ENCODE results near the gene PPP1R12A.

PPP1R12A gene

DNA sequence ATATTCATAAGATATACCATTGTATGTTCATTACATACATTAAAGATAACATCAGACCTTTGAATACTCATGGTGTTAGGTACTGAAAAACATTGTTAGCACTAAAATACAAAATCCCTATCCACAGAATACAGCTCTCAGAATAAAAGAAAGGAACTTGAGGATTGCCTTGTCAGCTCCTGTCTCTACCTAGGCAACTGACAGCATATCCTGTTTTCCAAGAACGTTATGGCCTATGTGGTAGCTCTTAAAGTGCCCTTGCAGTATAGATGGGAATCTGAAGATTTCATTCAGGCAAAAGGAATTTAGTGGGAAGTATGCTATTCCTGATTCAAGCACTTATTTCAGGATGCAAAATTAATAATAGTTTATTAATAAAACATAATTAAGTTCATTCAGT is 1.8 kb upstream of the PPP1R12A start:
- in situ Hi-C loops (cut with MboI; ENCODE audit: low sequenced_read_pairs): no loop called here

DNA sequence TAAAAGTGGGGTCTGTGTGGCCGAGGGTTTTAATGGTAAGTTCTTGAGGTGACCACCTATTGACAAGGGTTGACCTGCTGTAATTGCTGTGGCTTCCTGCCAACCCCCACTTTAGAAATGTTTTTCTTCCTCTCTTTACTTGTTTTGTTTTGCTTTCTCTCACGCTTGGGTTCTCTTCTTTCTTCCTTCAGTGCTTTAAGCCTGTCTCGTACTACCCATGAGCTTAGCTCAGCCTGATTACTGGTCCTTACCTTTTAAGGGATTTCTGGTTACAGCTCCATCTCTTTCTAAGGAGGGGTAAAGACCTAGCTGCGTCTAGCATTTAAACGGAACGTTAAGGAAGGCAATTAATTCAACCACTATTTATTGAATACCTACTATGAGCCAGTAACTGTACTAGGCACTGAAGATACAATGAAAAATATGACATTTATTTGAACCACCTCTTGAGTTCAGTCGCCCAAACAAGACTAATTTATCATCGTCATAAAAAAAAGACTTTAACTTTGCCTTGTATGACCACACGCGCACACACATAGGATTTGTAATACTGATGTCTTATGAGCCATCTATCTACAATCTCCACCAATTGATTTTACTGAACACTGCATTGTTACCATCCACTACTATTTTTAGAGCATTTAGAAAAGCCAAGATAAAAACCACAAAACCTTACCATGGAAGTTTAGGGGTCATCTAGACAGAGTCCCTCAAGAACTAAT is 888 bp upstream of the PPP1R12A start:
- in situ Hi-C loops (cut with MboI; ENCODE audit: low sequenced_read_pairs): no loop called here

DNA sequence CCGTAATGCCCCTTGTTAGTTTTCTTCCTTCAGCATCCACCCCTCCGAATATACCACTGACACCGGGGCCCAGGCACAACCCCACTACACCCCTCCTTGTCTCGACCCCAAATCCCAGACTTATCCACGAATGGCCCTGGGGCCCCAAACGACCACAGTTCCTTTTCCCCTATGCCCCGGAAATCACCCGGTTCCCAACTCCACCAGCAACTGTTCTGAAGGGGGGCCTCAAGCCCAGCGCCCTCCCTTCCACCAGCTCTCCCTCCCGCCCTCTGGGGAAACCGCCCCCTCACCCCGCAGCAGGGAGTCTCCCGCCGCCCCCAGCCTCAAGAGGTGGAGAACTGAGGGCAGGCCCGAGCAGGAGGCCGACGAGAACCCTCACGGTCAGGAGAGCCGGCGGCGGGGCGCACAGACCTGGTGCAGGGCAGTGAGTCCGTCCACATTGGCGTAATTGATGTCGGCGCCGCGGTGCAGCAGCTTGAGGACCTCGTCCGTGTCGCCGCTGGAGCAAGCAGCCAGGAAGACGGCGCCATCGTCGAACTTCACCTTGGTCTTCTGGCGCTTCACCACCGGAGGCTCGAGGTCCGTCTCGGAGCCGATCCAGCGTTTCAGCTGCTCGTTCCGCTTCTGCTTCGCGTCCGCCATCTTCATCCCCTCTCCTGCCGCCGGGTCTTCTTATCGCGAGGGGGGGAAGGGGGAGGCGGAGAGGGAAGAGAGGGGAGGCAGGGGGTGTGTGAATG is 446 bp downstream of the PPP1R12A start:
- in situ Hi-C loops (cut with MboI; ENCODE audit: low sequenced_read_pairs): no loop called here

DNA sequence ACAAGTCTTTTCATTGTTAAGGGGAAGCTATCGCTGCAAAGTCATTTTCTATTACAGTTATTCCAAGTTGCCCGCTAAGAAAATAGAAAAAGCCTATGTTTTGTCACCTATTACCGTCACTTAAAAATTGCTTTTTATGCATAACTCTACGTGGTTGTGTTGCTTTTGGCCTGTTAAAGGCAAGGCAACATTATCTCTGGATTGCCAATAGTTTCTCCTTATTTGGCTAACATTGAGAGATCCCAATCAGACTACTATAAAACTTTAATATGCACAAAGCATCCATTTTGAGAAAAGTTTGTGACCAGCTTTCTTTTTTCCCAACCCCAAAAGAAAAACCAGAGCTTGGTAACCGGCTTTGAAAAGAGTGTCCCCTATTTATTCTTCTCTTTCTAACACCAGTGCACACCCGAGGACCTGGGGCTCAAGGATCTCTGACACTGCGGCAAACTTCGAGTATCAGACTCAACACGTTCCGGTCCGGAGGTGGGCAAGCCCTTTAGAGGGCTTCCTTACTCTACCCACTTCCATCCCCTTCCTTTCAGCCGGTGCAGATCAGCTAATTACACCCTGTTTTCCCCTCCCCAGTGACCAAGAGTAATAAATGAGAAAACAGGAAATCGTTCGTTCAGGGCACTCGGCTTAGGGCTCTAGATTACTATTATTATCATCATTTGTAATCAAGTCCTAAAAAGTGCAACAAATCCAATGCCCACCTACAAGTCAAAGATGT is 1.2 kb downstream of the PPP1R12A start:
- in situ Hi-C loops (cut with MboI; ENCODE audit: low sequenced_read_pairs): no loop called here

DNA sequence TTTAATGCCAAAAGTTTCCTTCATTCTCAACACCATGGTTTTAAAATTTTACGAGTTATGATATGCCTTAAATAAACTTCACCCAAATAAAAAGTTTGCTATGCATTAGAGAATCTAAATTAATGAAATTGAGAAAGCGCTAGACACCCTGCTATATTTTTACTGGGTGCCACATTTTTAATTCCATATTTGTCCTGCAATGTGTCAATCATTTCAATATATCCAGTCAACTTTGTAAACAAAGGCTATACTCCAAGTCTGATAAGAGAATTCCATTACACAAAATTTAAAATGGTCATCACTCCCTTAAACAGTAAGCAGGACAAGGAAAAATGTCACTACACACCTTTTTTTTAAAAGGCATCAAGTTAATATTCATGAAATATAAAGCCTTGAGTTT is 1.9 kb downstream of the PPP1R12A start:
- in situ Hi-C loops (cut with MboI; ENCODE audit: low sequenced_read_pairs): no loop called here

DNA sequence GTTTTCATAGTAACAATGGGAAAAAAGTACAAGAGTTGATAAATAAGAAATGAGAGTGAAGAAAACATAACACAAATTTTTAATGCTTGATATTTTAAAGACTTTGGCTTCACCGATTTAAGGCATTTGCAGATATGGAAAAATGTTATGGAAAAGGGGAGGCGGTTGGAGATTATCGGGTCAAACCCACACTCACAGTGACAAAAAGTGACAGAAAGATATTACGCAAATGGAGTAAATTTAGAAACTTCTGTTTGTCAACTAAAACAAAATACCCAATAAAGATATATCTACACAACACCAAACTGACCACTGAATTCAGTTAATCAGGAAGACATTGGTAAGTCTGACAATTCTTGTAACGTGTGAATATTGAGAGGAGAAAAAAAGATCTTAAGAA is 2.5 kb downstream of the PPP1R12A start:
- in situ Hi-C loops (cut with MboI; ENCODE audit: low sequenced_read_pairs): no loop called here

DNA sequence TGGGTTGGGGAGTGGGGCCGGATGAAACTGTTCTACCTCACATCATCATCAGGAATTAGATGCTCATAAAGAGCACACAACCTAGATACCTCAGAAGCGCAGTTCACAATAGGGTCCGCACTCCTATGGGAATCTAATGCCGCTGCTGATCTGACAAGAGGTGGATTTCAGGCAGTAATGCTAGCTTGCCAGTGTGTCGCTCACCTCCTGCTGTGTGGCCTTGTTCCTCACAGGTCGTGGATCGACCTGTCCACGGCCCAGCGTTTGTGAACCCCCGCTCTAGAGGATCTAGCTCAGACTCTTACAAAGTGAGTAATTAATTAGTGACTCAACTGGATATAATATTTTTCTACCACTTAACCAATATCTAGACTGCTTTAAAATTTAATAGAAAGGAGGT is 5.8 kb downstream of the PPP1R12A start:
- in situ Hi-C loops (cut with MboI; ENCODE audit: low sequenced_read_pairs): no loop called here

DNA sequence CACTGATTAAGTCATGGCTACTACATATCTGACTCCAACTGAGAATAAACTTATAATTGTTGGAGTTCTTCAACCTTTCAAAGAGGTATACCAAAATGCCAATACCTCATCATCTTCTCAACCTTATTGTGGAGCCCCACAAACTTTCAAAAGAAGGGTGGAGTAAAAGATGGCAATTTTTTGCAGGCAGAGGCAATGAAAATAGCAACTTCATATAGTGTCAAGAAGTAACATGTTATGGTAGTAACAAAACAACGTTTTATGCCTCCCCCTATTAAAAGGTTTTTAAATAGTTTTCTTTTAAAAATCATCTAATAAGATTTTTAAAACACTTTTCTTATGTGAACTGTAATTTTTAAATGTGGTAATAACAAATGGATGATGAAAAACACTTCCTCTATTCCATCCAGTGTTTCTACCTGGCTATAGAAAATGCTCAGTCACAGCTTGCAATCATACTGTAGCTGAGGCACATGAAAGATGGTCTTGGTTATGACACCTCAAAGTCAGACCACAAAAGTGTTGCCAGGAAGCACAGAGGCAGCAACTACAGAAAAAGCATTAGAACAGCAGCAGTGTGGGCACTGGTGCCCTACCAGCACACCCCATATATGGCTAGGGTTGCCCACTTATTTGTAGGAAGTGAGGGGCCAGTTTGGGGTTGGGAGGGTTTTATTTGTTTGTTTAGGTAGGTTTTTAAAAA is 7.0 kb downstream of the PPP1R12A start:
- in situ Hi-C loops (cut with MboI; ENCODE audit: low sequenced_read_pairs): no loop called here

DNA sequence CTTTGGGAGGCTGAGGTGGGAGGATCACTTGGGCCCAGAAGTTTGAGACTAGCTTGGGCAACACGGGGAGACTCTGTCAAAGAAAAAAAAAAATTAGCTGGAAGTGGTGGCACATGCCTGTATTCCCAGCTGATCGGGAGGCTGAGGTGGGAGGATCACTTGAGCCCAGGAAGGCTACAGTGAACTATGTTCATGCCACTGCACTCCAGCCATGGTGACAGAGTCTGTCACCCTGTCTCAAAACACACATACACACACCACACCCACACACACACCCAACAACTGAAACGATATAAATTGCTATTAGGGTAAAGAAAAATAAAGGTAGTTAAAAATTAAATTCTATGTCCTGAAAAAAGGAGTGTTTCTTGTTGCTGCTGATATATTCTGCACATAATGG is 7.9 kb downstream of the PPP1R12A start:
- in situ Hi-C loops (cut with MboI; ENCODE audit: low sequenced_read_pairs): no loop called here

DNA sequence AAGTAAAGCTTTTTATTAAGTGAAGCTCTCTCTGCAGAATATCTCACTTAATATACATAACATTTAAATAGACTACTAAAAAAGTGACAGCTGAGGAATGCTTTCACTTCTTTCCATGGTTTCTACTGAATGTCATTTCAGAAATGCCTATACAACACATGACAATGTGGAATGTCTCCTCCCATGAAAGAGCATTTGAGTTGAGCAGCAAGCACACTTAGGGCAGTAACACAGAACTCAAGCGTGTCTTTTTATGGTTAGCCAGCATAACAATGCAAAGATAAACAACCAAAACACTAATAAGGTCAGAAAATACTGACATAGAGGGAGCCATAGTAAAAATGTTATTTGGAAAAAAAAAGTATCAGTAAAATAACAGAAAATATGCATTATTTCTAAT is 9.4 kb downstream of the PPP1R12A start:
- in situ Hi-C loops (cut with MboI; ENCODE audit: low sequenced_read_pairs): no loop called here

DNA sequence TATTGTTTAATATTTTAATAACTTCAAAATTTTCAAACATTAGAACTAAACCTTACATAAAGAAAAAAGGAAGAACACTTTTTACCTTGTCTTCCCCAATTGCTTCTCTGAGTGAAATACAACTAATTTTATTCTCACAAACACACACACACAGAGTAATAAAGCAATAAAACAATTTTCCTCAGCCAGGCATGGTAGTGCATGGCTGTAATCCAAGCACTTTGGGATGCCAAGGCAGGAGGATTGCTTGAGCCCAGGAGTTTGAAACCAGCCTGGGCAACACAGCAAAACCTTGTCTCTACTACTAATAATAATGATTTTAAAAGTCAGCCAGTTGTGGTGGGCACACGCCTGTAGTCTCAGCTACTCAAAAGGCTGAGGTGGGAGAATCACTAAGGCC is 13.1 kb downstream of the PPP1R12A start:
- in situ Hi-C loops (cut with MboI; ENCODE audit: low sequenced_read_pairs): no loop called here

DNA sequence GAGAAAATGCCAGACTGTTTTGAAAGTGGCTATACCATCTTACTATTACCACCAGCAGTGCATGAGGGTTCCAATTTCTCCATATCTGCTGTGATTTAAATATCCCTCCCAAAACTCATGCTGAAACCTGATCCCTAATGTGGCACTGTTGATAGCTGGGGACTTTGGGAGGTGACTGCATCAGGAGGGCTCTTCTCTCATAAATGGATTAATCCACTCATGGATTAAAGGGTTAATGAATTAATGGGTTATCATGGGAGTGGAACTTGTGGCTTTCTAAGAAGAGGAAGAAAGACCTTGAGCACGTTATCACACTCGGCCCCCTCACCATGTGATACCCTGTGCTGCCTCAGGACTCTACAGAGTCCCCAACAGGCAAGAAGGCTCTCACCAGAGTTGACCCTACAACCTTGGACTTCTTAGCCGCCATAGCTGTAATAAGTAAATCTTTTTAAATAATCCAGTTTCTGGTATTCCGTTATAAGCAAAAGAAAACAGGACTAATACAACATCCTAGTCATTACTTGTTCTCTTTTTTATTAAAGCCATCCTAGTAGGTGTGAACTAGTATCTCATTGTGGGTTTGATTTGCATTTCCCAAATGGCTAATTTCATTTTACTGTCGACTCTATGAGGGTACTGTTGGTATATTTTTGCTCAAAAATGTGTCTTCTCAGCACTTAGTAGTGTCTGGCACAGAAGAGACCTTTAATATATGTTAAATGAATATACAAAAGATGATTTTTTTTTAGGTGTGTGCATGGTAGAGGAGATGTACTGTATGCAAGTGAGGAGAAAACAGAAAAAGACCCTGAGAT is 14.3 kb downstream of the PPP1R12A start:
- in situ Hi-C loops (cut with MboI; ENCODE audit: low sequenced_read_pairs): no loop called here

DNA sequence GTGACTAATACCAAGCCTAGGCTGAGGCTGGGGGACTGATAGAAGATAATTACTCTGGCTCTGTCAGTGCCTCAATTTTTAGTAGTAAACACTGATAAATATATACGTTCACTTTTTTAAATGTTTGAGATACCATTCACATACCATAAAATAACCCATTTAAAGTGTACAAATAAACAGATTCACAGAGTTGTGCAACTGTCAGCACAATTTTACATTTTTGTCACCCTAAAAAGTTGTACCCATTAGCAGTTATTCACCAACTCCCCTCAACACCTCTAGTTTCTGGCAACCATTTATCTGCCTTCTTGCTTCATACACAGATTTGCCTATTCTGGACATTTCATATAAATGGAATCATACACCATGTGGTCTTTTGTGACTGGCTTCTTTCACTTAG is 15.1 kb downstream of the PPP1R12A start:
- in situ Hi-C loops (cut with MboI; ENCODE audit: low sequenced_read_pairs): no loop called here

DNA sequence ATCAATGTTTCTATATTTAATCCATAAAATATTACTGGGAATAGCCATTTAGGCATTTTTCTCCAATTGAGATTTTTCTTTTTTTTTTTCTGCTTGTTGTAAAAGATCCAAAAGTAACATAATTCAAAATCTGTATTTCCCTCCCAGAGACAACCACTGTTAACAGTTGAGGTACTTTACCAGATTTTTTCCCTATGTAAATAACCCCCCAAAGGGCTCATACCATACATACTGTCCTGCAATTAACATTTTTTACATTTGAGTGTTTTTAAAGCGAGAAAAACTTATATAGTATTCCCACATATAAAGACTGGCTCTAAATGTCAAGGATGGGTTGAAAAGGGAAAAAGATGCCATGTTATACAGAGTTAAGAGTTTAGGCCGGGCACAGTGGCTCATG is 18.1 kb downstream of the PPP1R12A start:
- in situ Hi-C loops (cut with MboI; ENCODE audit: low sequenced_read_pairs): no loop called here

DNA sequence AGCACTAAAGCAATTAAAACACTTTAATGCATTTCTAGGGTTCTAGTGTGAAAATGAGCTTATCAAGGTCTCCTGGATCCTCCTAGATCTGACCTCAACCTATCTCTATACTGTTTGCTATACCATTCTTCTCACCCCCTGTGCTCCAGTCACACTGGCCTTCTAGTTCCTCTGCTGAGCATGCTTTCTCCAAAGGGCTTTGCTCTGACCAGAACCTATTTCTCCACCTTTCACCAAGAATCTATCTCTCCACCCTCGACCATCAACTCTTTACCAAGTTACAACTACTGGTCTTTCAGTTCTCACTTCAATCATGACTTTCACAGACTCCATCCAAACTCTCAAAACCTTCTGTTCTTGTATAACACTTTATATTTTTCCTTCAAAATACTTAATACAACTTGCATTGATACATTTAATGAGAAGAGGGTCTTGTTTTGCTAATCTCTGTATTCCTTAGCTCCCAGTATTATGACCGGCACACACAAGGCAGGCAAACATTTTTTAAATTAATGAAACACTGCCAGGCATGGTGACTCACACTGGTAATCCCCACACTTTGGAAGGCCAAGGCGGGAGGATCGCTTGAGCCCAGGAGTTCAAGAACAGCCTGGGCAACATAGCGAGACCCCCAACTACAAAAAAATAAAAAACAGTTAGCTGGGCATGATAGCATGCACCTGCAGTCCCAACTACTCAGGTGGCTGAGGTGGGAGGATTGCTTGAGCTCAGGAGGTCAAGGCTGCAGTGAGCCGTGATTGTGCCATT is 22.8 kb downstream of the PPP1R12A start:
- in situ Hi-C loops (cut with MboI; ENCODE audit: low sequenced_read_pairs): no loop called here

DNA sequence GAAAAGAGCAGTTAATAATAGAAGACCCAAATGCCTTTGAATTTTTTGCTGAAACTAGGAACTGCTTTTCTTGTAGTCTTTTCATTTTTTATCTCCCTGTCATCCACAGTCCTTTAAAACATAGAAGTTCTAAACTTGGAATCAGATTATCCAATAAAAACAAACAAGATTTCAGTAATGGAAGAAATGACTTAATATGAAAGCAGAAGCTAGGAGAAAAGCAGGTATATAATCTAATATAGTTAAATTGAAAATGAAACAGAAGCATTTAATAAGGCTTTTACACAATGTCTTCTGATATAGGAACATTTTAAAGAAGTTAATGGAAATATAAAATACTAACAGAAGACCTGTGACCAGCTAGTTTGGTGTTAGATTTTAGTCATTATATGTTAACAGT is 26.5 kb downstream of the PPP1R12A start:
- in situ Hi-C loops (cut with MboI; ENCODE audit: low sequenced_read_pairs): no loop called here

DNA sequence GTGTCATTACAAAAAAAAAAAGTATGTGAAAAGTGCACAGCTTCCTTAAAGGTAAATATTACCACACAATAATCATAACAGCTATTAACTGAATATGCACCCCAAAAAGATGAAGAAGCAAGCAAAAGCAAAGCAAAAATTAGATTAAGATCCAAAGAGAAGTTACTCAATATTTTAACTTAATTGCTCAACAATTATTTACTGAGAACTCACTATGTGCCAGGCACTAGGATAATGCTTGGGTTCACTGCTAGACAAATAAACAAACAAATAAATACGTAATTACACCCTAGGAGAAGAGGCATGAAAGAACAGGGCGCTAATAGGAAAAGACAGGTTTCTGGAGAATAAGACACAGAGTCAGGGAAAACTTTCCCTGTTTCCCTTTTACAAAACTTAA is 33.4 kb downstream of the PPP1R12A start:
- in situ Hi-C loops (cut with MboI; ENCODE audit: low sequenced_read_pairs): no loop called here

DNA sequence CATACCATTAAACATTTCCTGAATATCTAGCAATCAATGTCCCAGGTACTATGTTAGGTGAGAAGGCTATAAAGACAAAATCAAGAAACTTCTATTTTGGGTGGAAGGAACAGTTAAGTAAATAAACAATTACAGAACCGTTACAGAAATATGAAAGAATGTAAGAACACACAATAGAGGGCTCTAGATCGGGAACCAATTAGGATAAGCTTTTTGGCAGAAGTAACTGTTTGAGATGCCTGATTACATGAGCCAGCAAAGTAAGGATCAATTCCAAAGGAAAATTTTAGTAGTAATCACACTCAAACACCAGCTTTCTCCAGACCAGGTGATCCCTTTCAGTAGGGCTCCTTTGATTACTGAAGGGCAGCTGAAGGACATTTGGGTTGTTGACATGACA is 33.9 kb downstream of the PPP1R12A start:
- in situ Hi-C loops (cut with MboI; ENCODE audit: low sequenced_read_pairs): no loop called here

DNA sequence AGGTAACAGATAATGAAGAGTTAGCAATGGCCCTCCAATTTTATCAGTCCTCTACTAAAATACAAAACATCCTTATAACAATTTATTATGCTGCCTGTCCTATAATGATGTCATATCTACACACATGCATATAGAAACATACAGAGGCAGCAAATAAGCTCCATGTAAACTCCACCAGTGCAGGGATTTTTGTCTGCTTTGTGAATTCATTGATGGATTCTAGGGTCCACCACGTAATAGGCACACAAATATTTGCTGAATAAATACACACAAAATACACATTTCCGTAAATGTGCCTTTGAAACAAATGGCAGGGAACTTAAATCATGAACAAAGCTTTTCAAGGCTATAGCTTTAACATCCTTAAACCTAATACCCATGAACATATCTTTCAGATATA is 34.7 kb downstream of the PPP1R12A start:
- in situ Hi-C loops (cut with MboI; ENCODE audit: low sequenced_read_pairs): no loop called here

DNA sequence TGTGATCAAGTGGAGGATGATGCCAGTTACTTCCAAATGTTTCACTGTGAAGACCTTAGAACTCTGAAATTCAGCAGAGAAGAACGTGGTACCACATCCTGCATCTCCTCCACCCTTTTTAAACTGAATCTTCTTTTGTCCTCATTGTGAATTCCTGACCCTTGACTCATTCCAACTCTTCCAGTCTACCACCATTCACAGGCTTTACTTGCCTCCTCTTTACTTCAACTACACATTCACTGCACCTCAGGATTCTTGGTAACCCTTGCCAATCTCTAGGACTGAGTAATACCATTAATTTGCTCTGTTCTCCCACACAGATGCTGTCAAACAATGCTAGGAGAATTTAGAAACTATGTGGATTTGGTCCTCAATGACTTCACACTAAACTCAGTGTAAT is 37.3 kb downstream of the PPP1R12A start:
- in situ Hi-C loops (cut with MboI; ENCODE audit: low sequenced_read_pairs): no loop called here
